Prostate gland (tissue), 2 donors: ENCODE data around the gene CLDN6. TPM values are rescaled to one million over a fixed set of nuclear protein-coding genes. Genes with fewer than 3 reads are reported as not detected.

Source experiments
- DNase-seq: peaks from one replicate; pipeline ENCODE4 v3.0.0-alpha.2; 2019; ENCODE audit warnings: low spot score
- H3K27ac ChIP-seq, 2 donors: fragments of 200-600 bp; sonication (generic); 2 replicates each; pipeline ENCODE4 v1.5.1; 2017 to 2019
- H3K27me3 ChIP-seq: fragments of 200-600 bp; sonication (generic); replicated peaks from 2 replicates; pipeline ENCODE4 v1.5.1; 2019; ENCODE audit not compliant: insufficient read depth
- H3K36me3 ChIP-seq, 2 donors: fragments of 200-600 bp; sonication (generic); 1 replicate in 1 of 2; 2 replicates in 1 of 2; pipeline versions ENCODE4 v1.5.1 to v1.8.1; 2017 to 2019
- H3K4me1 ChIP-seq: fragments of 200-600 bp; sonication (generic); replicated peaks from 2 replicates; pipeline ENCODE4 v1.5.1; 2019
- H3K4me3 ChIP-seq, 2 donors: fragments of 200-600 bp; sonication (generic); 2 replicates each; pipeline ENCODE4 v1.5.1; 2017 to 2019
- H3K9me3 ChIP-seq: fragments of 200-600 bp; sonication (generic); 2 replicates; pipeline ENCODE4 v1.5.1; 2017
- CTCF ChIP-seq, 4 experiments: fragments of 200-600 bp in 2 of 4; fragments of 450-650 bp in 2 of 4; sonication (generic) in 2 of 4; IDR thresholded peaks; 1 replicate in 3 of 4; 2 replicates in 1 of 4; pipeline ENCODE4 v1.5.1; 2016 to 2019; ENCODE audit warnings: antibody characterized with exemption in 4 of 4, mild to moderate bottlenecking in 2 of 4, moderate library complexity in 2 of 4
- POLR2A ChIP-seq: fragments of 450-650 bp; IDR thresholded peaks from one replicate; pipeline ENCODE4 v1.6.1; 2016; ENCODE audit warnings: antibody characterized with exemption, mild to moderate bottlenecking
- POLR2AphosphoS5 ChIP-seq: sonication (generic); formaldehyde crosslinking; IDR thresholded peaks from one replicate; pipeline ENCODE4 v1.6.1; 2017; ENCODE audit warnings: antibody characterized with exemption
- WGBS: methylation state at CpG from one replicate; pipeline ENCODE4 v1.1.5; 2018; 5-methylcytosine and 5-hydroxymethylcytosine counted together
- intact Hi-C: fragments of 100-400 bp; cut with DNase I; formaldehyde crosslinking; loops from one replicate; pipeline ENCODE4 v1.14.2; 2022
- total RNA-seq, 2 donors: library from RNA; depleted of rRNA; stranded (reverse); fragments of >200 nt; gene quantifications; one replicate each; pipeline ENCODE4 v1.1.0, GENCODE V29; 2016

The CLDN6 gene
- total RNA-seq, 2 donors from 2014 or later = 0.14 TPM; not detected in 1

- no peaks in the 10 kb centered on the region for H3K9me3 ChIP-seq
- intact Hi-C loops = no loop called here
- H3K27ac ChIP-seq = no peak overlapping the region
- DNase-seq = no peak
- peaks cover 10% of the 10 kb centered on the region for H3K4me1 ChIP-seq
- H3K4me3 ChIP-seq = no peak overlapping the region
- no peaks in the 10 kb centered on the region for H3K36me3 ChIP-seq
- WGBS = 86% methylated on average over 6 of the region's 6 CpGs
- peaks cover 2% of the 10 kb centered on the region for H3K27me3 ChIP-seq
- TF ChIP-seq CTCF (IDR thresholded peaks at IDR 0.05) = no peak
- TF ChIP-seq POLR2AphosphoS5 = no peak
- TF ChIP-seq POLR2A = no peak
These were observed 26.7 kb upstream of the CLDN6 start for GRCh38 chr16:3044708-3045107.

GRCh38 chr16:3042376-3042775, 24.4 kb upstream of the CLDN6 start:
- H3K4me1 ChIP-seq = peaks cover 10% of the 10 kb centered on the region
- H3K27me3 ChIP-seq = peaks cover 2% of the 10 kb centered on the region
- intact Hi-C loops = no loop called here
- no peak overlapping the region for H3K4me3 ChIP-seq
- H3K27ac ChIP-seq = no peak overlapping the region
- 80% methylated on average over 3 of the region's 3 CpGs for WGBS
- no peaks in the 10 kb centered on the region for H3K9me3 ChIP-seq
- TF ChIP-seq POLR2AphosphoS5 (no peak), POLR2A (no peak), CTCF (IDR thresholded peaks at IDR 0.05) (no peak)
- no peak for DNase-seq
- no peaks in the 10 kb centered on the region for H3K36me3 ChIP-seq

- Histone ChIP-seq H3K4me3 (no peak overlapping the region), H3K27ac (no peak overlapping the region), H3K9me3 (no peaks in the 10 kb centered on the region), H3K27me3 (no peaks in the 10 kb centered on the region), H3K36me3 (no peaks in the 10 kb centered on the region), H3K4me1 (no peaks in the 10 kb centered on the region)
- 67% methylated on average over 5 of the region's 5 CpGs for WGBS
- TF ChIP-seq POLR2AphosphoS5 (no peak), CTCF (IDR thresholded peaks at IDR 0.05) (no peak), POLR2A (no peak)
- DNase-seq = no peak
- intact Hi-C loops = no loop called here
These were observed 20.9 kb upstream of the CLDN6 start for GRCh38 chr16:3038896-3039295.

GRCh38 chr16:3038256-3038655, 20.3 kb upstream of the CLDN6 start:
- no peak for TF ChIP-seq CTCF (IDR thresholded peaks at IDR 0.05)
- peak; percentile 40 for TF ChIP-seq POLR2AphosphoS5
- no peak for TF ChIP-seq POLR2A
- Histone ChIP-seq H3K36me3 (no peaks in the 10 kb centered on the region), H3K27ac (no peak overlapping the region), H3K9me3 (no peaks in the 10 kb centered on the region), H3K4me3 (no peak overlapping the region), H3K4me1 (no peaks in the 10 kb centered on the region), H3K27me3 (no peaks in the 10 kb centered on the region)
- DNase-seq = peak; percentile 74
- 30% methylated on average over 11 of the region's 11 CpGs for WGBS
- intact Hi-C loops = no loop called here

- DNase-seq = no peak
- intact Hi-C loops = no loop called here
These were observed 18.8 kb upstream of the CLDN6 start, which contains the start of gene BICDL2 for GRCh38 chr16:3036726-3037315. Gene BICDL2, minus strand, starts transcription at chr16:3036944. Its CDS starts 1,448 bp downstream, at chr16:3035496.

More at GRCh38 chr16:3036726-3037315, 18.8 kb upstream of the CLDN6 start, which contains the start of gene BICDL2:
- TF ChIP-seq POLR2A (peak; percentile 25), CTCF (IDR thresholded peaks at IDR 0.05) (no peak)
- H3K36me3 ChIP-seq = no peaks in the 10 kb centered on the region
- H3K27ac ChIP-seq = peak within 1 kb of the TSS; percentile 69 to 78
- WGBS = 6% methylated on average over 40 of the region's 44 CpGs
- H3K27me3 ChIP-seq = no peaks in the 10 kb centered on the region
- H3K9me3 ChIP-seq = no peaks in the 10 kb centered on the region
- H3K4me3 ChIP-seq = peak within 1 kb of the TSS; percentile 47 to 51
- no peaks in the 10 kb centered on the region for H3K4me1 ChIP-seq
